Activated gamma-delta T cell treated with Interleukin-2 at 50 U/mL for 16 hours (primary cell): ENCODE data around the gene ANKHD1.
"Not testable (repeated sequence)": the region's sequence is repeated elsewhere in the genome, so short reads cannot be mapped to it uniquely, and the experiment has no call there.

Experiments used
- DNase-seq: peaks from one replicate; pipeline ENCODE4 v3.0.0-alpha.2; 2020

The ANKHD1 gene

DNA sequence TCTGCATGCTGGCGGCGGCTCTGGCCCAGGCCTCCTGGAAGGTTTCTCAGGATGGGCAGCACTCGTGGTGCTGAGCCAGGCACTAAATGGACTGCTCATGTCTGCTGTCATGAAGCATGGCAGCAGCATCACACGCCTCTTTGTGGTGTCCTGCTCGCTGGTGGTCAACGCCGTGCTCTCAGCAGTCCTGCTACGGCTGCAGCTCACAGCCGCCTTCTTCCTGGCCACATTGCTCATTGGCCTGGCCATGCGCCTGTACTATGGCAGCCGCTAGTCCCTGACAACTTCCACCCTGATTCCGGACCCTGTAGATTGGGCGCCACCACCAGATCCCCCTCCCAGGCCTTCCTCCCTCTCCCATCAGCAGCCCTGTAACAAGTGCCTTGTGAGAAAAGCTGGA is 166.2 kb downstream of the ANKHD1 start:
- DNase-seq: no peak

DNA sequence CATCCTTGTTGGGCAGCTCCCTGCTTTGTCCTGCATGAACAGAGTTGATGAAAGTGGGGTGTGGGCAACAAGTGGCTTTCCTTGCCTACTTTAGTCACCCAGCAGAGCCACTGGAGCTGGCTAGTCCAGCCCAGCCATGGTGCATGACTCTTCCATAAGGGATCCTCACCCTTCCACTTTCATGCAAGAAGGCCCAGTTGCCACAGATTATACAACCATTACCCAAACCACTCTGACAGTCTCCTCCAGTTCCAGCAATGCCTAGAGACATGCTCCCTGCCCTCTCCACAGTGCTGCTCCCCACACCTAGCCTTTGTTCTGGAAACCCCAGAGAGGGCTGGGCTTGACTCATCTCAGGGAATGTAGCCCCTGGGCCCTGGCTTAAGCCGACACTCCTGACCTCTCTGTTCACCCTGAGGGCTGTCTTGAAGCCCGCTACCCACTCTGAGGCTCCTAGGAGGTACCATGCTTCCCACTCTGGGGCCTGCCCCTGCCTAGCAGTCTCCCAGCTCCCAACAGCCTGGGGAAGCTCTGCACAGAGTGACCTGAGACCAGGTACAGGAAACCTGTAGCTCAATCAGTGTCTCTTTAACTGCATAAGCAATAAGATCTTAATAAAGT is 166.9 kb downstream of the ANKHD1 start:
- DNase-seq: no peak

DNA sequence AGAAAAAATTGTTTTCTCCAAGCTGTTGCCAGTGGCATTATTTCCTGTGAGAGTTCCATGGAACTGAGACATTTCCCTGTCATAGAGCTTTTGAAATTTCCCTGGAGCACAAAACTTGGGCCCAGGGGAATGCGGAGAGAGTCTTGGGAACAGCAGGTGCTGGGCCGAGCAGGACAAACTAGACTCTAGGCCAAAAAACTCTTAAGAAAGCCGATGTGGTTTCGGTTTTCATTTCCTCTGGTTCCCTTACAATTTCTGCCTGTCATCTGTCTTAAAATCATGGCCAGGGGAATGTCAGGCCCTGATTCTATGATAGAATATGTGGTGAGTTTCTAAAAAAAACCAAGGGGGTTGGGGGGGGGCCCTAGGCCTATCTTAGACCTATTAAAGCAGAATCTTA is 167.6 kb downstream of the ANKHD1 start:
- no peak for DNase-seq

DNA sequence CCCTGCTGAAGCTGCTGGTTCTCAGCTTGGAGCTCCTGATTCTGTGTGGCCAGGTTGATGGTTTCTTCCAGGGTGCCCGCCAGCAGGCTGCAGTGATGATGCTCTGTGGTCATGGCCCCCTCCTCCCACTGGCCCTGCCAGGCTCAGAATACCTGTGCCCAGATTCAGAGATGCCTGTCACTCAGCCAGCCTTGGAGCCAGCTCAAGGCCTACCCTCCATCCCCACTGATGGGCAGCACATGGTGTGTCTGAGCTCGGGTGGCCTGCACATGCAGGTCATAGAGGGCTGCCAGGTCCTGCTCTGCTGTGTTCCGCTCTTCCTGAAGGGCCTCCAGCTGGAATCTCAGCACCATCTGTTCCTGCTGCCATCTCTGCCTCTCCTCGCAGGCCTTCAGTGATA is 168.4 kb downstream of the ANKHD1 start:
- no peak for DNase-seq

DNA sequence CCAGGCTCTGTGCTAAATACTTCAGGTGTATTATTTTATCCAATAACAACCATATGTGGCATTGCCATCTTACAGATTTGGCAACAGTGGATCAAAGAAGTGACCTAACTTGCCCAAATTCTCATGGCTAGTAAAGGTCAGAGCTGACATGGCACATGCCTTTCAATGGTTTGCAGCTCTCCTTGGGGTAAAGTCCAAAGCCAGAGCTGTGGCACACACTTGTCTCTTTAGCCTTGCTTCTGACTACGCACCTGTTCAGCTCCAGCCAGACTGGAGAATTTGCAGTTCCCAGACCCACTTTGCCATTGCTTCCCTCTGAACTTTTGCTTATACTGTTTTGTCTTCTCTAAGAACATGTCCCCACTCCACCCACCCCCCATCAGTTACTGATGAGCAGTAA is 168.9 kb downstream of the ANKHD1 start:
- DNase-seq: no peak

DNA sequence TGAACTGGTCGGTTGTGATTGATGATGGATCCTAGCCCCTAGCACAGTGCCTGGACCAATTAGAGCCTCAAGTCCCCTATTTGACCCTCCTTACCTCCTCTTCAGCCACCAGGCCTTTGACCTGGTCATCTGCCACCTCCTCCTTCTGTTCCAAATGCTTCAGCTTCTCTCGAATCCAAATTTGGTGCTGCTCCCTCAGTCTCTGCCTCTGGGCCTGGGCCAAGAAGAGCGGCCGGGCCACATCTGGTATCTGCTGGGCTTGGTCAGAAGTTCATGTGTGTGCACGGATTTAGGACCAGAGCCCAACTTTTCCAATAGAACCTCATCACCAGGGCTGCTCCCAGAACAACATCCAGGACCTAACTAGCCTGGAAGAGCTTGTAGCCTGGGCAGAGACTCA is 169.5 kb downstream of the ANKHD1 start:
- no peak for DNase-seq

DNA sequence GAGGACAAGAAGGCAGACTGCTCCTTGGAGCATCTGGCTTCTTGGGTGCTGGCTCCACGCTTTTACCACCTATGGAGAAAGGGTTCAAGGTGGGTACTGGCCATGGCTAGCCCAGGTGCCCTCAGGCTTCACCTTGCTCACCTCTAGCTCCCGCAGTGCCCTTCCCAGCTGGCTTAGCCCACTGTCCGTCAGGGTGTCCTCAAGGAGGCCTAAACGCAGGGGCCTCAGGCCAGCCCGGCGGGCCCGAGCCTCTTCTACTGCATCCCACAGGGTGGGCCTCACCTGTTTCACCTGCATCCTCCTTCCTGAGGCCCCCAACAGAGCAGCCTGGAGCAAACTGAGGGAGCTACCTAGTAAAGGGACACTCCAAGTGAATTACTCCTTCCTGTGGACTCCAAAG is 172.1 kb downstream of the ANKHD1 start:
- no peak for DNase-seq

DNA sequence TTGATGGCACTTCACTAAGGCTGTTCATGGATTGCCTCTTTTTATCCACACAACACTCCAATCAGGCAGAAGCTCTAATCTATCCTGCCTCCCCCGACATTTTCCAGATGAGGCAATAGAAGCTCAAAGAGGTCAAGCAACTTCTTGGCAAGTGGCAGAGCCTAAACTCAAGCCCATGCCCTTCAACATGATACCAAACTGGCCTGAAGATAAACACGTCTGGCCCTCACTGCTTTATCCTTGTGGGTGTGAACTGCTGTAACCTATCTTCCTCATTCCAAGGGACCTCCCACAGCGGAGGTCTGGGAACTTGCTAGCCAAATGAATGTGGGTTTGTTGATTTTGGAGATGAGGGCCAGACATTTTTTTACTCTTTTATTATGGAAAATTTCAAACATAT is 172.5 kb downstream of the ANKHD1 start:
- DNase-seq: no peak

DNA sequence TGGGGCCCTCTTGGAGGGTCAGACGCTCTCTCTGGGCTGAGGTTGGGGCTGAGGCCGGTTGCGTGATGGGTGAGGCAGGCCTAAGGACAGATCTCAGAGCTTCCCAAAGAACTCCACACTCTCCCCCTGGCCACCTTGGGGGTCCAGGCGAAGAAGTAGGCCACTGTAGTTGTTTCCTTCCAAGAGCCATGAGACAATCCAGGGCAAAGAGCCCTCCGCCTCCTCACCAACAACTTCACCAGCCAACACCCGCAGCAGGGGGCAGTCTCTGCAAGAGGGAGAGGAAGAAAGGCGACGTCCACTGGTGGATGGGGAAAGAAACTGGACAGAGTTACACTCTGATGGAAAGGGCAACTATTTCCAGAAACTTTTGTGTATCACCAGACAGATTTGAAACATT is 173.7 kb downstream of the ANKHD1 start:
- DNase-seq: no peak

DNA sequence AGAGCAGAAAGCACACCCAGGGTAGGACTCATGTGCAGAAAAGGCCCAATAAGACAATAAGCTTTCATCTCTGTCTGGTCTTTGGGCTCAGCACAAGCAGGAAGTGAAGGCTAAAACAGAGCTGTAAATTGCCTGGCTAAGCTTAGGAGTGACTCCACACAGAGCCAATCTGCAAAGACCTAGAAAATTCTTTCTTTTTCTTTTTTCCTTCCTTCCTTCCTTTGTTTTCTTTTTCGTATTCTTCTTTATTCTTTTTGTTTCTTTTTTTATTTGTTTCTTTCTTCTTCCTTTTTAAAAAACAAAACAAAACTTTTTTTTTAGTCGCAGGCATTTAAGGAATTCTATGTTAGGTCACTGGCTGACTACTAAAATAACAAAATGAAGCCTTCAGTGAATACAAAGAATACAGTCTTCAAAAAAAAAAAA is 175.2 kb downstream of the ANKHD1 start:
- DNase-seq: no peak

DNA sequence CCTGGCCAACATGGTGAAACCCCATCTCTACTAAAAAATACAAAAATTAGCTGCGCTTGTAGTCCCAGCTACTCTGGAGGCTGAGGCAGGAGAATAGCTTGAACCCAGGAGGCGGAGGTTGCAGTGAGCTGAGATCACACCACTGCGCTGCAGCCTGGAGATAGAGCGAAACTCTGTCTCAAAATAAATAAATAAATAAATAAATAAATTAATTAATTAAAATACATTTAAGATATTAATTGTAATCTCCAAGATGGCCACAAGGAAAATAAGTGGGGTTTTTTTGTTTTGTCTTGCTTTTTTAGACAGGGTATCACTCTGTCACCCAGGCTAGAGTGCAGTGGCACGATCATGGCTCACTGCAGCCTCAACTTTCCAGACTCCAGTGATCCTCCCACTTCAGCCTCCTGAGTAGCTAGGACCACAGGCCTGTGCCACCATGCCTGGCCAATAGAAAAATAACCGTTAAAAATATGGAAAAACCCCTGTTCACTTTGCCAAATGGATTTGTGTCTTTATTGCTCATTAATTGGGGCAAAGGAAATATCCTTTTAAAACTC is 177.6 kb downstream of the ANKHD1 start:
- DNase-seq: not testable (repeated sequence)

DNA sequence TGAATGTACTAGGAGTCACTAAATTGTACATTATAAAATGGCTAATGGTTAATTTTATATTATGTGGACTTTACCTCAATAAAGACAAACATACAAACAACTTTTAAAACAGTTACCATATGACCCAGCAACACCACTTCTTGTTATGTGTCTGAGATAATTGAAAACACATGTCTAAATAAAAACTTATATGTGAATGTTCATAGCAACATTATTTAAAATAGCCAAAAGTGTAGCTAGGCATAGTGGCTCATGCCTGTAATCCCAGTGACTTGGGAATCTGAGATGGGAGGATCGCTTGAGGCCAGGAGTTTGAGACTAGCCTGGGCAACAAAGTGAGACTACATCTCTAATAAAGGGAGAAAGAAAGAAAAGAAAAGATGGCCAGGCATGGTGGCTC is 185.9 kb downstream of the ANKHD1 start:
- DNase-seq: no peak

DNA sequence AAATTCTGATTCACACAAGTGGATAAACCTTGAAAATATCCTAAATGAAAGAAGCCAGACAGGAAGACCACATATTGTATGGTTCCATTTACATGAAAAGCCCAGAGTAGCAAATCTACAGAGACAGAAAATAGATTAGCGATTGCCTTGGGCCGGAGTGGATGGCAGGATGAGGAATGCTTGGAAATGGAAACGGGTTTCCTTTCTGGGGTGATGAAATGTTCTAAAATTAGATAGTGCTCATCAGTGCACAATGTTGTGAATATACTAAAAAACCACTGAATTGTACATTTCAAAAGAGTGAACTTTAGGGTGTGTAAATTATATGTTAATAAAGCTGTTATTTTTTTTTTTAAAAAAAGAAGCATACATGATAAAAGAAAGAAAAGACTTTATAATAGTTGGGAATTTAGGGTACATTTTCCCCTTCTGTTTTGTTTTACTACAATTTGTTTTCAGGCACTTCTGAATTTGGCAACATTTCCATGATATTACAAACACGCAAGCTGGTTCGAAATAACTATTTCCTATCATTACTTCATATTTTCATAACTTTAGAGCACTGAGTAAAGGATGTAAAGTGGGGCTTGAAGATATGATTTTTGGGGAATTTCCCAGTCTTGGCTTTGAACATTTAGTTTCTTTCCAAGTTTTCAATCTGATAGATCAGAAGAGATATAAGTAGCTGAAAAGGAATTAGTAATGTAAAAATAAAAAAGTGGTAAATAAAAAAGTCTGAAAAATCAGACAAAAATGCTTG is 186.9 kb downstream of the ANKHD1 start:
- no peak for DNase-seq
